ENCODE data around the gene MOK.

GRCh38 chr14:102321456-102322422 lies 16.8 kb upstream of the MOK start:
- no peak for TF ChIP-seq ZNF274 (IDR thresholded peaks at IDR 0.05; ENCODE audit: low read depth, low read length)
- no peak for TF ChIP-seq SUZ12 (IDR thresholded peaks at IDR 0.05; ENCODE audit: extremely low read depth, insufficient read depth, insufficient read length)
- no peak for TF ChIP-seq YY1 (IDR thresholded peaks at IDR 0.05; ENCODE audit: insufficient read depth, insufficient read length)
